Kidney (tissue), 22 donors: ENCODE data around the gene USP35. TPM values are rescaled to one million over a fixed set of nuclear protein-coding genes. Genes with fewer than 3 reads are reported as not detected.

Source experiments
- DNase-seq, 5 donors: peaks; one replicate each; pipeline ENCODE4 v3.0.0-alpha.2; 2013 to 2020
- FAIRE-seq: peaks from 2 replicates; lab custom pipeline; 2012; peaks lifted over from hg19 to GRCh38; lab: Jason Lieb, UNC
- H3K27ac ChIP-seq, 2 donors: one replicate each; pipeline ENCODE4 v1.7.0; 2013; ENCODE audit warnings: low read depth in 2 of 2, low read length in 2 of 2, inconsistent platforms in 1 of 2
- H3K27me3 ChIP-seq: one replicate; pipeline ENCODE4 v1.7.1; 2013; ENCODE audit warnings: low read length, inconsistent platforms; ENCODE audit not compliant: control insufficient read depth, insufficient read depth
- H3K36me3 ChIP-seq, 3 donors: one replicate each; pipeline versions ENCODE4 v1.7.0 to v1.7.1; 2013; ENCODE audit warnings: low read length in 3 of 3, control low read depth in 1 of 3, inconsistent platforms in 1 of 3; ENCODE audit not compliant: insufficient read depth in 3 of 3, control insufficient read depth in 2 of 3
- H3K4me1 ChIP-seq, 3 donors: one replicate each; pipeline versions ENCODE4 v1.7.0 to v1.7.1; 2013; ENCODE audit warnings: low read length in 3 of 3, inconsistent platforms in 1 of 3, low read depth in 1 of 3; ENCODE audit not compliant: control insufficient read depth in 2 of 3, insufficient read depth in 2 of 3
- H3K4me3 ChIP-seq, 3 donors: one replicate each; pipeline versions ENCODE4 v1.7.0 to v1.8.1; 2013; ENCODE audit warnings: low read length in 3 of 3, control low read depth in 1 of 3, inconsistent platforms in 1 of 3
- H3K9ac ChIP-seq, 3 donors: one replicate each; pipeline versions ENCODE4 v1.7.0 to v1.7.1; 2013; ENCODE audit warnings: low read length in 3 of 3, control low read depth in 1 of 3, inconsistent platforms in 1 of 3
- H3K9me3 ChIP-seq, 3 donors: one replicate each; pipeline versions ENCODE4 v1.7.0 to v1.7.1; 2013; ENCODE audit warnings: low read length in 3 of 3, control low read depth in 1 of 3, inconsistent platforms in 1 of 3; ENCODE audit not compliant: control insufficient read depth in 2 of 3, insufficient read depth in 1 of 3
- intact Hi-C: fragments of 100-400 bp; cut with DNase I; formaldehyde crosslinking; loops from one replicate; pipeline ENCODE4 v1.11.1; 2022
- long read RNA-seq, 10 donors: library from polyadenylated mRNA in 1 of 10; unstranded in 1 of 10; transcript quantifications; one replicate each; pipeline ENCODE4 v2.0.0 and lab custom pipeline, GENCODE V29; 2021 to 2026
- polyA plus RNA-seq: library from polyadenylated mRNA; stranded (reverse); fragments of 350-450 nt; fragmentation: Illumina TruSeq; extraction: RNeasy Lipid Tissue Mini Kit (QIAGEN cat#74804); gene quantifications from one replicate; pipeline ENCODE4 v1.2.3, GENCODE V29; 2014; ENCODE audit warnings: low read depth, low replicate concordance; ENCODE audit not compliant: insufficient read depth
- total RNA-seq: library from RNA; stranded (reverse); fragmentation: NEBNext Ultra II Directional; extraction: Animal tissue kit (Norgen Biotek cat#: 25700); gene quantifications from one replicate; pipeline ENCODE4 v1.2.1, GENCODE V29; 2021
- TF ChIP-seq, protein P1 (sequence below): IDR thresholded peaks from 3 replicates; pipeline ENCODE4 v1.5.1; 2012; ENCODE audit warnings: mild to moderate bottlenecking, moderate library complexity, borderline replicate concordance; ENCODE audit not compliant: insufficient read depth; ENCODE audit errors: extremely low read depth
- donor health status: control.
- donor health status: control.
- donor health status: control.
- donor health status: control.
- donor health status: control.
- donor health status: DM: yes; HTN: yes; CAD: no.
- donor health status: Normal renal cell carcinoma (clear cell type).

The USP35 gene, protein sequence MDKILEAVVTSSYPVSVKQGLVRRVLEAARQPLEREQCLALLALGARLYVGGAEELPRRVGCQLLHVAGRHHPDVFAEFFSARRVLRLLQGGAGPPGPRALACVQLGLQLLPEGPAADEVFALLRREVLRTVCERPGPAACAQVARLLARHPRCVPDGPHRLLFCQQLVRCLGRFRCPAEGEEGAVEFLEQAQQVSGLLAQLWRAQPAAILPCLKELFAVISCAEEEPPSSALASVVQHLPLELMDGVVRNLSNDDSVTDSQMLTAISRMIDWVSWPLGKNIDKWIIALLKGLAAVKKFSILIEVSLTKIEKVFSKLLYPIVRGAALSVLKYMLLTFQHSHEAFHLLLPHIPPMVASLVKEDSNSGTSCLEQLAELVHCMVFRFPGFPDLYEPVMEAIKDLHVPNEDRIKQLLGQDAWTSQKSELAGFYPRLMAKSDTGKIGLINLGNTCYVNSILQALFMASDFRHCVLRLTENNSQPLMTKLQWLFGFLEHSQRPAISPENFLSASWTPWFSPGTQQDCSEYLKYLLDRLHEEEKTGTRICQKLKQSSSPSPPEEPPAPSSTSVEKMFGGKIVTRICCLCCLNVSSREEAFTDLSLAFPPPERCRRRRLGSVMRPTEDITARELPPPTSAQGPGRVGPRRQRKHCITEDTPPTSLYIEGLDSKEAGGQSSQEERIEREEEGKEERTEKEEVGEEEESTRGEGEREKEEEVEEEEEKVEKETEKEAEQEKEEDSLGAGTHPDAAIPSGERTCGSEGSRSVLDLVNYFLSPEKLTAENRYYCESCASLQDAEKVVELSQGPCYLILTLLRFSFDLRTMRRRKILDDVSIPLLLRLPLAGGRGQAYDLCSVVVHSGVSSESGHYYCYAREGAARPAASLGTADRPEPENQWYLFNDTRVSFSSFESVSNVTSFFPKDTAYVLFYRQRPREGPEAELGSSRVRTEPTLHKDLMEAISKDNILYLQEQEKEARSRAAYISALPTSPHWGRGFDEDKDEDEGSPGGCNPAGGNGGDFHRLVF
- total RNA-seq (7.7 TPM), polyA plus RNA-seq (4.0 TPM)
- long read RNA-seq, donor 1, result 0 reads
- long read RNA-seq, donor 2, result 0 reads
- long read RNA-seq, donor 3, result 0 reads
- long read RNA-seq, donor 4, result 0 reads
- long read RNA-seq, donor 5, result 0 reads
- long read RNA-seq, donor 6, result 0 reads
- long read RNA-seq, donor 7, partial matches to known transcripts, result 2 of 5 reads
- long read RNA-seq, donor 7, other reads (novel, unspliced or antisense), result 3 of 5 reads
- long read RNA-seq, donor 8, result 0 reads
- long read RNA-seq, donor 9, result 0 reads
- long read RNA-seq, donor 10, result 0 reads

- peak within 1 kb of the TSS; percentile 82 to 85 for H3K27ac ChIP-seq
- no peak for FAIRE-seq
- H3K9me3 ChIP-seq, result no peaks in the 10 kb centered on the region
- DNase-seq, result peak; percentile 97 to 99 (median 98)
- H3K9ac ChIP-seq, result peak within 1 kb of the TSS; percentile 58 to 80 (median 74)
- no peaks in the 10 kb centered on the region for H3K27me3 ChIP-seq
- peak within 1 kb of the TSS; percentile 74 to 93 (median 87) for H3K4me3 ChIP-seq
- TF ChIP-seq, protein P1, sequence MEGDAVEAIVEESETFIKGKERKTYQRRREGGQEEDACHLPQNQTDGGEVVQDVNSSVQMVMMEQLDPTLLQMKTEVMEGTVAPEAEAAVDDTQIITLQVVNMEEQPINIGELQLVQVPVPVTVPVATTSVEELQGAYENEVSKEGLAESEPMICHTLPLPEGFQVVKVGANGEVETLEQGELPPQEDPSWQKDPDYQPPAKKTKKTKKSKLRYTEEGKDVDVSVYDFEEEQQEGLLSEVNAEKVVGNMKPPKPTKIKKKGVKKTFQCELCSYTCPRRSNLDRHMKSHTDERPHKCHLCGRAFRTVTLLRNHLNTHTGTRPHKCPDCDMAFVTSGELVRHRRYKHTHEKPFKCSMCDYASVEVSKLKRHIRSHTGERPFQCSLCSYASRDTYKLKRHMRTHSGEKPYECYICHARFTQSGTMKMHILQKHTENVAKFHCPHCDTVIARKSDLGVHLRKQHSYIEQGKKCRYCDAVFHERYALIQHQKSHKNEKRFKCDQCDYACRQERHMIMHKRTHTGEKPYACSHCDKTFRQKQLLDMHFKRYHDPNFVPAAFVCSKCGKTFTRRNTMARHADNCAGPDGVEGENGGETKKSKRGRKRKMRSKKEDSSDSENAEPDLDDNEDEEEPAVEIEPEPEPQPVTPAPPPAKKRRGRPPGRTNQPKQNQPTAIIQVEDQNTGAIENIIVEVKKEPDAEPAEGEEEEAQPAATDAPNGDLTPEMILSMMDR, result no peak
- peaks cover 0 to 26% (median 14%) of the 10 kb centered on the region in 3 donors for H3K4me1 ChIP-seq
- intact Hi-C loops, result no loop called here
- no peaks in the 10 kb centered on the region for H3K36me3 ChIP-seq
Observed at GRCh38 chr11:78188286-78189173, at the start of gene USP35, which contains the start of gene KCTD21. USP35 (plus strand) TSS chr11:78188919; CDS start chr11:78196246, 7,327 bp downstream. KCTD21 (minus strand) TSS chr11:78188626; CDS start chr11:78174554, 14,072 bp downstream.

DNA sequence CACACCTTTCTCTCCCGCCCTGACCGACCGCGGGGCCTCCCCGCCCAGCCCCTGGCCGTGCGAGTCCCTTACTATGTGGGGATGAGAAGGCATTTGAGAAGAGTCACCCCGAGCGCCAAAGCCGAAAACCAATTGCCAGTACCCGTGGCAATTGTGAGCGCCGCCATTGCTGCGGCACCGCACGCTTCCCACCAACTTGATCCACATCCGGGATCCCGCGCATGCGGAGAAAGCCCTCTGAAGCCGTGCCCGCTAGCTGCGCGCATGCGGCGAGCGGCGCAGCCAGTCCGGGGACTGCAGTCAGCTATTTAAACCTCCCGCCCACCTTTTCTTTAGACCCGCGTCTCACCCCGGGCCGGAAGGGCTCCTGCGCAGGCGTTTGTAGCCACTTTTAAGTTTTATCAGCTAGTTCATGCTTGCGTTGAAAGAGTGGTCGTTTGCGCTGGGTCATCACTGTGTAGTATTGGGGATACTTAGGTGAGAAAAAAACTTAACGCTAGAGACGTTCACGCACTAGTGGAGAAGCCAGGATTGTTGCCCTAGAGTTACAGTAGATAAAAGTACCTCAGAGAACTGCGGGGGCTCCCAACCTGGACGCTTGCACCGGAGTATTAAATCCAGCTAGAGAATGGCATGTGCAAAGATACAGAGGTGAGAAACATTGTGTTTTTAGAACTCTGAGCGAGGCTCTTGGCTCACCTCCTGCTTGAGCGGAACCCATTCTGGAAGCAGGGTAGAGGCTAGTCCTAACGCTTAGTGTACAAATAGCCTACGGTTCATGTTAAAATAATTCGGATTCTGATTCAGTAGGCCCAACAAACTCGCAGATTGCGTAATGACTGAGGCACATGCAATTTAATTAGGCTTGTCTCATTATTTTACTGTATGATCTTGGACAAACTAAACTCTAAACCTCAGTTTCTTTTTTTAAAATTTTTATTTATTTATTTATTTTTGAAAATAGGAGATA, 49.0 kb upstream of the USP35 start, which contains the start of gene ALG8:
Gene ALG8 (minus strand): TSS at position 205 of the 970 bp plus-strand sequence. CDS start 38 bp downstream, at position 167.
- intact Hi-C loops, result no loop called here
- Histone ChIP-seq H3K9me3 (no peaks in the 10 kb centered on the region), H3K9ac (peak within 1 kb of the TSS; percentile 33 to 88 (median 61)), H3K27ac (peak within 1 kb of the TSS in 1 of 2 donors; percentile 23), H3K36me3 (no peaks in the 10 kb centered on the region), H3K4me1 (peaks cover 4 to 6% (median 4%) of the 10 kb centered on the region in 3 donors), H3K27me3 (no peaks in the 10 kb centered on the region), H3K4me3 (peak within 1 kb of the TSS; percentile 70 to 95 (median 95))
- FAIRE-seq (no peak), DNase-seq (peak; percentile 96 to 99 (median 98))
- TF ChIP-seq, protein P1, result no peak
